HepG2 (cell line): Measurements from ENCODE around the gene PNPLA3. TPM values are rescaled to one million over a fixed set of nuclear protein-coding genes. Genes with fewer than 3 reads are reported as not detected.
A peak's percentile ranks its signal among the peaks of the same experiment; 100 is the strongest.

Experiments used
- ATM ChIP-seq: fragments of 450-650 bp; IDR thresholded peaks from 2 replicates; pipeline ENCODE4 v1.7.1; 2017; ENCODE audit warnings: mild to moderate bottlenecking, borderline replicate concordance
- ETV5 ChIP-seq: IDR thresholded peaks from 2 replicates; pipeline ENCODE4 v1.6.1; 2018; ENCODE audit warnings: missing biosample characterization, missing genetic modification reagents, inconsistent platforms, borderline replicate concordance
- FOXP1 ChIP-seq, 2 experiments: fragments of 450-650 bp in 1 of 2; IDR thresholded peaks; 2 replicates each; pipeline ENCODE4 v1.6.1; 2017 to 2018; ENCODE audit warnings: antibody characterized with exemption in 1 of 2
- PRPF4 ChIP-seq: fragments of 200-400 bp; formaldehyde crosslinking; IDR thresholded peaks from 2 replicates; pipeline ENCODE4 v1.6.1; 2016; ENCODE audit warnings: low read length, low read depth; ENCODE audit not compliant: poor library complexity, severe bottlenecking
- RXRB ChIP-seq: IDR thresholded peaks from 2 replicates; pipeline ENCODE4 v1.6.1; 2016; ENCODE audit warnings: borderline replicate concordance, missing genetic modification reagents, missing compliant biosample characterization
- SCMH1 ChIP-seq: sonication (generic); formaldehyde crosslinking; IDR thresholded peaks from 2 replicates; pipeline ENCODE4 v1.9.0; 2021; ENCODE audit warnings: missing genetic modification reagents, mild to moderate bottlenecking, borderline replicate concordance
- ZFX ChIP-seq: sonication (generic); formaldehyde crosslinking; IDR thresholded peaks from 2 replicates; pipeline ENCODE4 v1.4.0; 2020; ENCODE audit warnings: mild to moderate bottlenecking, low read depth, missing genetic modification reagents, moderate library complexity
- ZNF660 ChIP-seq: sonication (generic); formaldehyde crosslinking; IDR thresholded peaks from 2 replicates; pipeline ENCODE4 v1.5.1; 2020; ENCODE audit warnings: mild to moderate bottlenecking, low read depth, missing genetic modification reagents, borderline replicate concordance
- ZNF709 ChIP-seq: sonication (generic); formaldehyde crosslinking; IDR thresholded peaks from 2 replicates; pipeline ENCODE4 v1.5.0; 2020; ENCODE audit warnings: mild to moderate bottlenecking, missing genetic modification reagents
- ZNF781 ChIP-seq: sonication (generic); formaldehyde crosslinking; IDR thresholded peaks from 2 replicates; pipeline ENCODE4 v1.5.1; 2020; ENCODE audit warnings: borderline replicate concordance, mild to moderate bottlenecking, missing genetic modification reagents; ENCODE audit errors: not compliant biosample characterization
- ZNF839 ChIP-seq: sonication (generic); formaldehyde crosslinking; IDR thresholded peaks from 2 replicates; pipeline ENCODE4 v1.4.0; 2020; ENCODE audit warnings: missing genetic modification reagents, mild to moderate bottlenecking, borderline replicate concordance
- ZNF891 ChIP-seq: sonication (generic); formaldehyde crosslinking; IDR thresholded peaks from 2 replicates; pipeline ENCODE4 v1.5.0; 2020; ENCODE audit warnings: mild to moderate bottlenecking, missing genetic modification reagents
- polyA plus RNA-seq, 8 experiments: library from polyadenylated mRNA; depleted of rRNA in 3 of 8; stranded (reverse) in 7 of 8; unstranded in 1 of 8; fragments of >200 nt; fragmentation: Illumina TruSeq in 4 of 8; extraction: Trizol in 4 of 8; gene quantifications; 2 replicates each; pipeline versions ENCODE4 v1.2.1 to v1.2.3, GENCODE V29; 2011 to 2016; ENCODE audit warnings: low read depth in 4 of 8, missing spikeins in 1 of 8, mixed read lengths in 1 of 8; ENCODE audit not compliant: insufficient read depth in 1 of 8
- total RNA-seq, 5 experiments: library from RNA; depleted of rRNA; stranded (reverse); fragments of >200 nt; fragmentation: Illumina TruSeq; extraction: Trizol; gene quantifications; 2 replicates each; pipeline ENCODE4 v1.2.3, GENCODE V29; 2016; ENCODE audit warnings: low read depth in 1 of 5
- TF ChIP-seq, protein P1 (sequence below): sonication (generic); formaldehyde crosslinking; IDR thresholded peaks from 2 replicates; pipeline ENCODE4 v1.4.0; 2020; ENCODE audit warnings: missing genetic modification reagents, borderline replicate concordance
- TF ChIP-seq, protein P2 (sequence below): sonication (generic); formaldehyde crosslinking; IDR thresholded peaks from 2 replicates; pipeline ENCODE4 v1.5.0; 2020; ENCODE audit warnings: missing genetic modification reagents, mild to moderate bottlenecking, borderline replicate concordance
- TF ChIP-seq, protein P3 (sequence below): sonication (generic); formaldehyde crosslinking; IDR thresholded peaks from one replicate; pipeline ENCODE4 v1.5.1; 2020; ENCODE audit warnings: mild to moderate bottlenecking, missing genetic modification reagents; ENCODE audit errors: not compliant biosample characterization

The PNPLA3 gene
- total and polyA plus RNA-seq, 2 of the 13 experiments (the other 11 are each of a cell fraction or from before 2014, with no cell fraction given), result 16.9 to 19.8 TPM

DNA sequence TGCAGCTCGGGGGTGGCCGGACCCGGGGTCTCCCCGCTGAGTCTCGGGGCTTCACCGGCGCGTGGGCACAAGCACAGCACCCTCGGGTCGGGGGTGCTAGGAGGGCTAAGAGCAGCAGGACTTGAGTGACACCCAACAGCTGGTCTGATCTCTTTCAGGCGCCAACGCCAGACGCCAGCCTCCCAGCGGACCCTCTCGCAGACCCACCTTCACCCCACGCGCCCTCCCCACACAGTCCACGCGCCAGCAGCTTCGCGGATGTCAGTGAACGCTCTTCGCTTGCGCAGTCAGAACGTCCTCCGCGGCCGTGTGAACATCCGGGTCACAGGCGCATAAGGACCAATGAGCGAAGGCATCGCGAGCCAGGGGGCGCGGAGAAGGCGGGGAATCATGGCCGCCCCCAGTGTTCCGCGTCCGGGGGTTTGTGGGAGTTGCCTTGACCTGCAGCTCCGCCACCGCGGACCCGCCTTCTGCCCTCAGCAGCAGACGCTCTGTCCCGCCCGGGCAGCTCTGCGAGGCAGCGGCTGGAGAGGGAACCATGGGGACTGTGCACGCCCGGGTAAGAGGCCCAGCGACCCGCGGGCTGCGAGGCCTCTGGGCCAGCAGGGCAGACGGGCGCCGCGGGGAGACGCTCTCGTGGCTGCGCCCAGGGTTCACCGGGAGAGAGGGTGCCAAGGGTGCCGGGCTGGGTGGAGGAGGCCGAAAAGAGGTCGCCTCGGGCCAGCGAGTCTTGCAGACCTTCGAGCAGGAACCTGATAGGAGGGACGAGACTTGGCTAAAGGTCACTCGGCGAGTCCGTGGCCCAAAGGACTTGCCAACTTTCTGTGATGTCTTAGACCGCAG, 31.7 kb downstream of the PNPLA3 start, which contains the start of gene SAMM50 (continued):
- TF ChIP-seq SCMH1 (CRISPR knock-in tag), result no peak
- TF ChIP-seq, protein P1, sequence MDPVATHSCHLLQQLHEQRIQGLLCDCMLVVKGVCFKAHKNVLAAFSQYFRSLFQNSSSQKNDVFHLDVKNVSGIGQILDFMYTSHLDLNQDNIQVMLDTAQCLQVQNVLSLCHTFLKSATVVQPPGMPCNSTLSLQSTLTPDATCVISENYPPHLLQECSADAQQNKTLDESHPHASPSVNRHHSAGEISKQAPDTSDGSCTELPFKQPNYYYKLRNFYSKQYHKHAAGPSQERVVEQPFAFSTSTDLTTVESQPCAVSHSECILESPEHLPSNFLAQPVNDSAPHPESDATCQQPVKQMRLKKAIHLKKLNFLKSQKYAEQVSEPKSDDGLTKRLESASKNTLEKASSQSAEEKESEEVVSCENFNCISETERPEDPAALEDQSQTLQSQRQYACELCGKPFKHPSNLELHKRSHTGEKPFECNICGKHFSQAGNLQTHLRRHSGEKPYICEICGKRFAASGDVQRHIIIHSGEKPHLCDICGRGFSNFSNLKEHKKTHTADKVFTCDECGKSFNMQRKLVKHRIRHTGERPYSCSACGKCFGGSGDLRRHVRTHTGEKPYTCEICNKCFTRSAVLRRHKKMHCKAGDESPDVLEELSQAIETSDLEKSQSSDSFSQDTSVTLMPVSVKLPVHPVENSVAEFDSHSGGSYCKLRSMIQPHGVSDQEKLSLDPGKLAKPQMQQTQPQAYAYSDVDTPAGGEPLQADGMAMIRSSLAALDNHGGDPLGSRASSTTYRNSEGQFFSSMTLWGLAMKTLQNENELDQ (CRISPR knock-in tag), result no peak
- TF ChIP-seq FOXP1 (IDR thresholded peaks at IDR 0.05), result no peak
- no peak for TF ChIP-seq FOXP1 (CRISPR knock-in tag; IDR thresholded peaks at IDR 0.05)
- peak; percentile 64 for TF ChIP-seq ZNF891 (CRISPR knock-in tag)
- TF ChIP-seq RXRB (CRISPR knock-in tag), result peak; percentile 52; the same call in 1 of the 2 replicates
- peak; percentile 78 for TF ChIP-seq ZNF781 (CRISPR knock-in tag)
- peak; percentile 59; the same call in 1 of the 2 replicates for TF ChIP-seq ETV5 (CRISPR knock-in tag)
- TF ChIP-seq ATM, result no peak
- TF ChIP-seq, protein P2, sequence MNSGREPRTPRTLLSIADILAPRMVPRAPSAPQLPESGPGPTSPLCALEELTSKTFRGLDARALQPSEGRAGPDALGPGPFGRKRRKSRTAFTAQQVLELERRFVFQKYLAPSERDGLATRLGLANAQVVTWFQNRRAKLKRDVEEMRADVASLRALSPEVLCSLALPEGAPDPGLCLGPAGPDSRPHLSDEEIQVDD (CRISPR knock-in tag), result peak; percentile 93
- peak; percentile 95 for TF ChIP-seq ZFX
- TF ChIP-seq, protein P3, sequence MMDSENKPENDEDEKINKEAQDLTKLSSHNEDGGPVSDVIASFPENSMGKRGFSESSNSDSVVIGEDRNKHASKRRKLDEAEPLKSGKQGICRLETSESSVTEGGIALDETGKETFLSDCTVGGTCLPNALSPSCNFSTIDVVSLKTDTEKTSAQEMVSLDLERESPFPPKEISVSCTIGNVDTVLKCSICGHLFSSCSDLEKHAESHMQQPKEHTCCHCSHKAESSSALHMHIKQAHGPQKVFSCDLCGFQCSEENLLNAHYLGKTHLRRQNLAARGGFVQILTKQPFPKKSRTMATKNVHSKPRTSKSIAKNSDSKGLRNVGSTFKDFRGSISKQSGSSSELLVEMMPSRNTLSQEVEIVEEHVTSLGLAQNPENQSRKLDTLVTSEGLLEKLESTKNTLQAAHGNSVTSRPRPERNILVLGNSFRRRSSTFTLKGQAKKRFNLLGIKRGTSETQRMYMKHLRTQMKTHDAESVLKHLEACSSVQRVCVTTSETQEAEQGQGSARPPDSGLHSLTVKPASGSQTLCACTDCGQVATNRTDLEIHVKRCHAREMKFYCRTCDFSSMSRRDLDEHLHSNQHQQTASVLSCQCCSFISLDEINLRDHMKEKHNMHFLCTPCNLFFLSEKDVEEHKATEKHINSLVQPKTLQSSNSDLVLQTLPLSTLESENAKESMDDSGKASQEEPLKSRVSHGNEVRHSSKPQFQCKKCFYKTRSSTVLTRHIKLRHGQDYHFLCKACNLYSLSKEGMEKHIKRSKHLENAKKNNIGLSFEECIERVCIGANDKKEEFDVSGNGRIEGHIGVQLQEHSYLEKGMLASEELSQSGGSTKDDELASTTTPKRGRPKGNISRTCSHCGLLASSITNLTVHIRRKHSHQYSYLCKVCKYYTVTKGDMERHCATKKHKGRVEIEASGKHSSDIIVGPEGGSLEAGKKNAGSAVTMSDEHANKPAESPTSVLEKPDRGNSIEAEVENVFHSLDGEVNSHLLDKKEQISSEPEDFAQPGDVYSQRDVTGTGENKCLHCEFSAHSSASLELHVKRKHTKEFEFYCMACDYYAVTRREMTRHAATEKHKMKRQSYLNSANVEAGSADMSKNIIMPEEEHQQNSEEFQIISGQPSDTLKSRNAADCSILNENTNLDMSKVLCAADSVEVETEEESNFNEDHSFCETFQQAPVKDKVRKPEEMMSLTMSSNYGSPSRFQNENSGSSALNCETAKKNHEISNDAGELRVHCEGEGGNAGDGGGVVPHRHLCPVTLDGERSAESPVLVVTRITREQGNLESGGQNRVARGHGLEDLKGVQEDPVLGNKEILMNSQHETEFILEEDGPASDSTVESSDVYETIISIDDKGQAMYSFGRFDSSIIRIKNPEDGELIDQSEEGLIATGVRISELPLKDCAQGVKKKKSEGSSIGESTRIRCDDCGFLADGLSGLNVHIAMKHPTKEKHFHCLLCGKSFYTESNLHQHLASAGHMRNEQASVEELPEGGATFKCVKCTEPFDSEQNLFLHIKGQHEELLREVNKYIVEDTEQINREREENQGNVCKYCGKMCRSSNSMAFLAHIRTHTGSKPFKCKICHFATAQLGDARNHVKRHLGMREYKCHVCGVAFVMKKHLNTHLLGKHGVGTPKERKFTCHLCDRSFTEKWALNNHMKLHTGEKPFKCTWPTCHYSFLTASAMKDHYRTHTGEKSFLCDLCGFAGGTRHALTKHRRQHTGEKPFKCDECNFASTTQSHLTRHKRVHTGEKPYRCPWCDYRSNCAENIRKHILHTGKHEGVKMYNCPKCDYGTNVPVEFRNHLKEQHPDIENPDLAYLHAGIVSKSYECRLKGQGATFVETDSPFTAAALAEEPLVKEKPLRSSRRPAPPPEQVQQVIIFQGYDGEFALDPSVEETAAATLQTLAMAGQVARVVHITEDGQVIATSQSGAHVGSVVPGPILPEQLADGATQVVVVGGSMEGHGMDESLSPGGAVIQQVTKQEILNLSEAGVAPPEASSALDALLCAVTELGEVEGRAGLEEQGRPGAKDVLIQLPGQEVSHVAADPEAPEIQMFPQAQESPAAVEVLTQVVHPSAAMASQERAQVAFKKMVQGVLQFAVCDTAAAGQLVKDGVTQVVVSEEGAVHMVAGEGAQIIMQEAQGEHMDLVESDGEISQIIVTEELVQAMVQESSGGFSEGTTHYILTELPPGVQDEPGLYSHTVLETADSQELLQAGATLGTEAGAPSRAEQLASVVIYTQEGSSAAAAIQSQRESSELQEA (CRISPR knock-in tag), result peak; percentile 81
- TF ChIP-seq PRPF4, result no peak
- TF ChIP-seq ZNF839, result peak; percentile 61; the same call in 1 of the 2 replicates
- TF ChIP-seq ZNF709, result 0 out of 2 replicates have a peak, but pooled peaks have one; percentile 68
- no peak for TF ChIP-seq ZNF660 (CRISPR knock-in tag)
